ENCODE data around the gene CHRNA1. TPM values are rescaled to one million over a fixed set of nuclear protein-coding genes. Genes with fewer than 3 reads are reported as not detected.

Gene CHRNA1
- total RNA-seq, 1 donor from 2014 or later, result not detected

GRCh38 chr2:174768557-174768956 is 4.3 kb upstream of the CHRNA1 start:
- DNase-seq, result no peak
- H3K4me1 Mint-ChIP-seq, result no peaks in the 10 kb centered on the region
- no peak for ATAC-seq (ENCODE audit: low read depth)
- H3K9me3 Mint-ChIP-seq, result no peaks in the 10 kb centered on the region
- H3K27me3 Mint-ChIP-seq, result peaks cover 24% of the 10 kb centered on the region
- ChIA-PET CTCF (no interaction called here), POLR2A (no interaction called here)
- no peaks in the 10 kb centered on the region for H3K36me3 Mint-ChIP-seq (ENCODE audit: low read depth)
- H3K27ac Mint-ChIP-seq, result no peak overlapping the region
- no peak for TF ChIP-seq CTCF (IDR thresholded peaks at IDR 0.05)
- intact Hi-C loops (cut with micrococcal nuclease), result no loop called here
- H3K4me3 Mint-ChIP-seq, result no peak overlapping the region

GRCh38 chr2:174766271-174766670 is 2.0 kb upstream of the CHRNA1 start:
- Mint-ChIP-seq H3K4me1 (no peaks in the 10 kb centered on the region), H3K4me3 (no peak overlapping the region), H3K27ac (no peak overlapping the region), H3K9me3 (no peaks in the 10 kb centered on the region), H3K36me3 (ENCODE audit: low read depth) (no peaks in the 10 kb centered on the region), H3K27me3 (peaks cover 30% of the 10 kb centered on the region)
- CTCF ChIA-PET, result no interaction called here
- no peak for DNase-seq
- no peak for TF ChIP-seq CTCF (IDR thresholded peaks at IDR 0.05)
- no peak for ATAC-seq (ENCODE audit: low read depth)
- intact Hi-C loops (cut with micrococcal nuclease), result no loop called here
- POLR2A ChIA-PET, result no interaction called here

GRCh38 chr2:174765576-174765975 is 1.3 kb upstream of the CHRNA1 start:
- no peak overlapping the region for H3K4me3 Mint-ChIP-seq
- no peak for DNase-seq
- ChIA-PET POLR2A (no interaction called here), CTCF (interaction anchor here (1.3 kb wide), 1 partner anchor 16 kb away, joined by 5 read pairs; no protein-coding TSS in a partner anchor)
- no peaks in the 10 kb centered on the region for H3K4me1 Mint-ChIP-seq
- H3K36me3 Mint-ChIP-seq (ENCODE audit: low read depth), result no peaks in the 10 kb centered on the region
- no peaks in the 10 kb centered on the region for H3K9me3 Mint-ChIP-seq
- no peak for ATAC-seq (ENCODE audit: low read depth)
- intact Hi-C loops (cut with micrococcal nuclease), result no loop called here
- H3K27me3 Mint-ChIP-seq, result peaks cover 30% of the 10 kb centered on the region
- H3K27ac Mint-ChIP-seq, result no peak overlapping the region
- TF ChIP-seq CTCF (IDR thresholded peaks at IDR 0.05), result no peak

- intact Hi-C loops (cut with micrococcal nuclease), result no loop called here
- ChIA-PET POLR2A (no interaction called here), CTCF (interaction anchor here (1.4 kb wide), 1 partner anchor 14 kb away, joined by 4 read pairs; no protein-coding TSS in a partner anchor)
- ATAC-seq (ENCODE audit: low read depth) (no peak), DNase-seq (no peak)
- TF ChIP-seq CTCF (IDR thresholded peaks at IDR 0.05), result no peak
- H3K9me3 Mint-ChIP-seq, result no peaks in the 10 kb centered on the region
- H3K27me3 Mint-ChIP-seq, result peaks cover 33% of the 10 kb centered on the region
- H3K27ac Mint-ChIP-seq, result no peak overlapping the region
- H3K4me3 Mint-ChIP-seq, result no peak overlapping the region
- H3K36me3 Mint-ChIP-seq (ENCODE audit: low read depth), result no peaks in the 10 kb centered on the region
- H3K4me1 Mint-ChIP-seq, result no peaks in the 10 kb centered on the region
Observed at GRCh38 chr2:174763780-174764179, 492 bp downstream of the CHRNA1 start.

- H3K27me3 Mint-ChIP-seq, result peaks cover 27% of the 10 kb centered on the region
- H3K9me3 Mint-ChIP-seq, result no peaks in the 10 kb centered on the region
- intact Hi-C loops (cut with micrococcal nuclease), result no loop called here
- H3K27ac Mint-ChIP-seq, result no peak overlapping the region
- ATAC-seq (ENCODE audit: low read depth) (no peak), DNase-seq (no peak)
- no peak overlapping the region for H3K4me3 Mint-ChIP-seq
- ChIA-PET POLR2A (no interaction called here), CTCF (interaction anchor here (1.4 kb wide), 1 partner anchor 13 kb away, joined by 4 read pairs; no protein-coding TSS in a partner anchor)
- no peaks in the 10 kb centered on the region for H3K4me1 Mint-ChIP-seq
- H3K36me3 Mint-ChIP-seq (ENCODE audit: low read depth), result no peaks in the 10 kb centered on the region
- no peak for TF ChIP-seq CTCF (IDR thresholded peaks at IDR 0.05)
Observed at GRCh38 chr2:174762464-174762863, 1.8 kb downstream of the CHRNA1 start.

Data from activated B cell treated with CpG ODN at 0.5 μM for 24 hours (primary cell).